ENCODE results near the gene PTTG1.
"Not testable (repeated sequence)": the region's sequence is repeated elsewhere in the genome, so short reads cannot be mapped to it uniquely, and the experiment has no call there.

PTTG1 gene

GRCh38 chr5:160423099-160423498 is 1.4 kb downstream of the PTTG1 start:
- TF ChIP-seq, protein P1, sequence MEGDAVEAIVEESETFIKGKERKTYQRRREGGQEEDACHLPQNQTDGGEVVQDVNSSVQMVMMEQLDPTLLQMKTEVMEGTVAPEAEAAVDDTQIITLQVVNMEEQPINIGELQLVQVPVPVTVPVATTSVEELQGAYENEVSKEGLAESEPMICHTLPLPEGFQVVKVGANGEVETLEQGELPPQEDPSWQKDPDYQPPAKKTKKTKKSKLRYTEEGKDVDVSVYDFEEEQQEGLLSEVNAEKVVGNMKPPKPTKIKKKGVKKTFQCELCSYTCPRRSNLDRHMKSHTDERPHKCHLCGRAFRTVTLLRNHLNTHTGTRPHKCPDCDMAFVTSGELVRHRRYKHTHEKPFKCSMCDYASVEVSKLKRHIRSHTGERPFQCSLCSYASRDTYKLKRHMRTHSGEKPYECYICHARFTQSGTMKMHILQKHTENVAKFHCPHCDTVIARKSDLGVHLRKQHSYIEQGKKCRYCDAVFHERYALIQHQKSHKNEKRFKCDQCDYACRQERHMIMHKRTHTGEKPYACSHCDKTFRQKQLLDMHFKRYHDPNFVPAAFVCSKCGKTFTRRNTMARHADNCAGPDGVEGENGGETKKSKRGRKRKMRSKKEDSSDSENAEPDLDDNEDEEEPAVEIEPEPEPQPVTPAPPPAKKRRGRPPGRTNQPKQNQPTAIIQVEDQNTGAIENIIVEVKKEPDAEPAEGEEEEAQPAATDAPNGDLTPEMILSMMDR (IDR thresholded peaks at IDR 0.05; ENCODE audit: low read depth, low read length) = no peak
- no peak for DNase-seq (ENCODE audit: extremely low read depth, low read depth)

- TF ChIP-seq, protein P1 (IDR thresholded peaks at IDR 0.05; ENCODE audit: low read depth, low read length) = no peak
- no peak for DNase-seq (ENCODE audit: extremely low read depth, low read depth)
Measured at GRCh38 chr5:160427607-160428006, 6.0 kb downstream of the PTTG1 start.

DNA sequence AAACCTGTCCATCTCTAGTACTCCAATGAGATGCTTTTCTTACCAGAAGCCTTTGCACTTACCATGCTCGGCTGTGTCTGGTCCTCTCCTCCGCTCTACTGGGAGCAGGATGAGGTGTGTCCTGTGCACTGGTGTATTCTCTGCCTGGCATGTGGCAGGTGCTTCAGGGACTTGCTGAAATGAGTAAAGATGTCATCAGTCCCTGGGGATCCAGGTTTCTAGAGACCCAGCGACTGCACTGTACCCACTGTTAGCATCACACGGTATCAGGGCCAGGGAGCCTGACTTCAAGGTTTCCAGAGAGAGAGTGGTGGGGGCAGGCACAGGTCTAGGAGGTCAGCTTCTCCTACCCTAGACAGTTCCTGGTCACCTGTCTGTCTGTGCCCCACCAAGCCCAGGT is 10.5 kb downstream of the PTTG1 start:
- no peak for DNase-seq (ENCODE audit: extremely low read depth, low read depth)
- TF ChIP-seq, protein P1 (IDR thresholded peaks at IDR 0.05; ENCODE audit: low read depth, low read length) = no peak

- DNase-seq (ENCODE audit: extremely low read depth, low read depth) = no peak
- TF ChIP-seq, protein P1 (IDR thresholded peaks at IDR 0.05; ENCODE audit: low read depth, low read length) = no peak
Measured at GRCh38 chr5:160432787-160433186, 11.1 kb downstream of the PTTG1 start.

GRCh38 chr5:160434022-160434531 is 12.4 kb downstream of the PTTG1 start:
- no peak for DNase-seq (ENCODE audit: extremely low read depth, low read depth)
- TF ChIP-seq, protein P1 (IDR thresholded peaks at IDR 0.05; ENCODE audit: low read depth, low read length) = no peak

DNA sequence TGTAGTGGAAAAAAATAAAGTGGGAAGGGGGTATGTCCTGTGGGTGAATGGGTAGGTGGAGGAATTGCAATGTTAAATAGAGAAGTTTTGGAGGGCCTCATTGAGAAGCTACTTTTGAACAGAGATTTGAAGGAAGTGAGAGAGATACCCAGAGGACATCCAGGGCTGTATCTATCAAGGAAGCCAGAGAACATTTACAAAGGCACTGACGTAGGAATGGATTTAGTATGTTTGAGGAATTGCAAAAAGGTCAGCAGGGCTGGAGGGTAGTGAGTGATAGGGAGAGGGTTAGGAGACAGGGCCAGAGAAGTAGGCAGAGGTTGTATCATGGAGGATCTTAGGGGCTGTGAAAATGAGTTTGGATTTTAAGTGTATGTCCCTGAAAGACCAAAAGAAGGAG is 13.9 kb downstream of the PTTG1 start:
- TF ChIP-seq, protein P1 (IDR thresholded peaks at IDR 0.05; ENCODE audit: low read depth, low read length) = no peak
- no peak for DNase-seq (ENCODE audit: extremely low read depth, low read depth)

DNA sequence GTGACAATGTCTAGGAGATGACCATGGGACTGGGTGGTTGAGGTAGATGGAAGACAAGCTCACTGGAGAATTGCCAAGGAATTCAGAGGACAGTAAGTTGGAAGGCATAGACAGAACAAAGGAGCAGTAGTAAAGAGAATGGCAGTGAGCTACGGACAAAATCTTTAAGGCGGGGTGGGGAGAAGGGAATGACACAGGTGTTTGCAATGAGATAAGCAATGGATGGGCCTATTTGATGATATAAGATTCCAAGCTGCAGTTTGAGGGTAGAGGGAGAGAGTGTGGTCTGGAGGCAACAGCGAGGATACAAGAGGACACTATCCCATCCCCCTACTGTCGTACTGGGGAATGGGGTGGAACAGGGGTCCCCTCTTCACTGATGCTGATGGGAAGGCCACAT is 14.4 kb downstream of the PTTG1 start:
- DNase-seq (ENCODE audit: extremely low read depth, low read depth) = no peak
- TF ChIP-seq, protein P1 (IDR thresholded peaks at IDR 0.05; ENCODE audit: low read depth, low read length) = no peak

DNA sequence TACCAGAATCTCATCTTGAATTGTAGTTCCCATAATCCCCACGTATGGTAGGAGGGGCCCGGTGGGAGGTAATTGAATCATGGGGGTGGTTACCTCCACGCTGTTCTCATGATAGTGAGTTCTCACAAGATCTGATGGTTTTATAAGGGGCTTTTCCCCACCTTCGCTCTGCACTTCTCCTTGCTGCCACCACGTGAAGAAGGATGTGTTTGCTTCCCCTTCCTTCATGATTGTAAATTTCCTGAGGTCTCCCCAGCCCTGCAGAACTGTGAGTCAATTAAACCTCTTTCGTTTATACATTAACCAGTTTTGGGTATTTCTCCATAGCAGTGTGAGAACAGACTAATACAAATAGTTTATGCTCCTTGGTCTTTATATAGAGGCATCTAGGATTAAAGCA is 15.0 kb downstream of the PTTG1 start:
- not testable (repeated sequence) for DNase-seq (ENCODE audit: extremely low read depth, low read depth)
